PC-3 (cell line): Measurements from ENCODE around the gene DNAH1. TPM values are rescaled to one million over a fixed set of nuclear protein-coding genes. Genes with fewer than 3 reads are reported as not detected.

ENCODE experiments used
- ATAC-seq: fragments of 200-7000 bp; cut with Tn5 transposase; 2 replicates; pipeline ENCODE4 v1.9.1; 2020; ENCODE audit warnings: mild to moderate bottlenecking, moderate library complexity
- BruUV-seq: library from RNA; stranded (reverse); fragments of 400-500 nt; replicated peaks from 2 replicates; lab custom pipeline; 2021; lab: Mats Ljungman, UMichigan
- CTCF ChIA-PET: fragments of 300-600 bp; sonication (Branson Sonifier 250); formaldehyde crosslinking; loops from one replicate; lab custom pipeline; 2022; ENCODE audit warnings: antibody characterized with exemption; lab: Charles Lee
- POLR2A ChIA-PET: fragments of 300-600 bp; sonication (Branson Sonifier 250); formaldehyde crosslinking; loops from one replicate; lab custom pipeline; 2022; ENCODE audit warnings: antibody characterized with exemption; ENCODE audit not compliant: unreplicated experiment; lab: Charles Lee
- DNase-seq: peaks from one replicate; pipeline ENCODE4 v3.0.0-alpha.2; 2015
- H2AFZ ChIP-seq: fragments of 300-600 bp; sonication (generic); 2 replicates; pipeline ENCODE4 v1.6.0; 2016; ENCODE audit warnings: antibody characterized with exemption, low read length
- H3F3A ChIP-seq: fragments of 300-600 bp; sonication (generic); one replicate; pipeline ENCODE4 v1.6.0; 2017; ENCODE audit warnings: antibody characterized with exemption, low read length, control low read depth, mild to moderate bottlenecking; ENCODE audit not compliant: unreplicated experiment
- H3K27ac ChIP-seq: fragments of 300-600 bp; sonication (generic); 2 replicates; pipeline ENCODE4 v1.5.1; 2016; ENCODE audit warnings: mild to moderate bottlenecking, low read length
- H3K27me3 ChIP-seq: fragments of 300-600 bp; sonication (generic); 2 replicates; pipeline ENCODE4 v1.6.1; 2016; ENCODE audit warnings: low read length, mixed read lengths
- H3K36me3 ChIP-seq: fragments of 300-600 bp; sonication (generic); 2 replicates; pipeline ENCODE4 v1.6.1; 2016; ENCODE audit warnings: low read depth, mixed run types, low read length, mixed read lengths
- H3K4me1 ChIP-seq: fragments of 300-600 bp; sonication (generic); 2 replicates; pipeline ENCODE4 v1.5.1; 2016; ENCODE audit warnings: low read length; ENCODE audit not compliant: insufficient read depth
- H3K4me2 ChIP-seq: fragments of 300-600 bp; sonication (generic); 2 replicates; pipeline ENCODE4 v1.6.0; 2016; ENCODE audit warnings: low read length
- H3K4me3 ChIP-seq: fragments of 300-600 bp; sonication (generic); 2 replicates; pipeline ENCODE4 v1.5.1; 2016; ENCODE audit warnings: mild to moderate bottlenecking, low read length, mixed read lengths
- H3K79me2 ChIP-seq: fragments of 300-600 bp; sonication (generic); 2 replicates; pipeline ENCODE4 v1.6.1; 2017; ENCODE audit warnings: low read length, mixed read lengths
- H3K9ac ChIP-seq: fragments of 300-600 bp; sonication (generic); 2 replicates; pipeline ENCODE4 v1.6.0; 2016; ENCODE audit warnings: mild to moderate bottlenecking, low read length
- H3K9me2 ChIP-seq: fragments of 300-600 bp; sonication (generic); replicated peaks from 2 replicates; pipeline ENCODE4 v1.6.1; 2016; ENCODE audit warnings: mixed run types, low read length, mixed read lengths
- H3K9me3 ChIP-seq: fragments of 300-600 bp; sonication (generic); 2 replicates; pipeline ENCODE4 v1.6.1; 2016; ENCODE audit warnings: low read length, mixed read lengths
- H4K20me1 ChIP-seq: fragments of 300-600 bp; sonication (generic); 2 replicates; pipeline ENCODE4 v1.6.1; 2016; ENCODE audit warnings: low read length, mixed read lengths
- EZH2 ChIP-seq: fragments of 300-600 bp; sonication (generic); IDR thresholded peaks from one replicate; pipeline ENCODE4 v1.6.1; 2017; ENCODE audit warnings: antibody characterized with exemption, mild to moderate bottlenecking, low read length; ENCODE audit not compliant: unreplicated experiment
- EZH2phosphoT487 ChIP-seq: fragments of 300-600 bp; sonication (generic); IDR thresholded peaks from 2 replicates; pipeline ENCODE4 v1.6.1; 2018; ENCODE audit warnings: mild to moderate bottlenecking, antibody characterized with exemption, low read length, borderline replicate concordance
- intact Hi-C: fragments of 100-400 bp; cut with micrococcal nuclease; formaldehyde crosslinking; loops from 2 replicates; pipeline ENCODE4 v1.9.0; 2023
- total RNA-seq: library from RNA; depleted of rRNA; stranded (reverse); fragments of >200 nt; gene quantifications from 2 replicates; pipeline ENCODE4 v1.2.3, GENCODE V29; 2014
- TF ChIP-seq, protein P1 (sequence below): fragments of 300-600 bp; sonication (generic); conservative IDR thresholded peaks from 2 replicates; pipeline ENCODE4 v1.5.1; 2017; ENCODE audit warnings: antibody characterized with exemption, low read depth, mild to moderate bottlenecking, low read length

The DNAH1 gene
- total RNA-seq, 1 experiment from 2014 or later, result 2.2 TPM

DNA sequence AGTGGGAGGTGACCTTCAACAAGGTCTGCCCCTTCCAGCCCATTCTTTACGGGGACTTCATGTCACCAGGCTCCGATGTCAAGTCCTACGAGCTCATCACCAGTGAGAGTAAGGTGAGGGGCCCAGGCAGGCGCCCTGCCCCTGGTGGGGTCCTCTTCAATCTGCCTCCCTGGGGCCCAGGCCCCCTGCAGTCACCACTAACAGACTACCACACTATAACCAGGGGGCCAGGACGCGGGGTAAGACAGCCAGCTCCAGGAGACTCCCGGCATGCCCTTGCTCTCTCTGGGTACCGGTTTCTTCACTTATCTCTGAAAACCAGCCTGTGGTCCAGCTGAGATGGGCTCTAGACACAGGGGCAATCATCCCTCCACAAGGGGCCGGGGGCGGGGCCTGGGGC, 63.9 kb downstream of the DNAH1 start:
- Histone ChIP-seq H3K9ac (no peak overlapping the region), H3K9me3 (no peaks in the 10 kb centered on the region), H4K20me1 (no peaks in the 10 kb centered on the region), H3K4me3 (no peak overlapping the region), H3K27me3 (no peaks in the 10 kb centered on the region), H3K36me3 (no peaks in the 10 kb centered on the region), H3K9me2 (no peaks in the 10 kb centered on the region), H3K4me2 (no peak overlapping the region), H3K4me1 (no peaks in the 10 kb centered on the region), H3K27ac (no peak overlapping the region), H2AFZ (no peak overlapping the region), H3F3A (no peaks in the 10 kb centered on the region), H3K79me2 (no peaks in the 10 kb centered on the region)
- ATAC-seq (no peak), DNase-seq (no peak)
- intact Hi-C loops, result no loop called here
- no TSS peak for BruUV-seq
- ChIA-PET CTCF (no interaction called here), POLR2A (no interaction called here)
- TF ChIP-seq EZH2 (no peak), EZH2phosphoT487 (no peak)
- TF ChIP-seq, protein P1, sequence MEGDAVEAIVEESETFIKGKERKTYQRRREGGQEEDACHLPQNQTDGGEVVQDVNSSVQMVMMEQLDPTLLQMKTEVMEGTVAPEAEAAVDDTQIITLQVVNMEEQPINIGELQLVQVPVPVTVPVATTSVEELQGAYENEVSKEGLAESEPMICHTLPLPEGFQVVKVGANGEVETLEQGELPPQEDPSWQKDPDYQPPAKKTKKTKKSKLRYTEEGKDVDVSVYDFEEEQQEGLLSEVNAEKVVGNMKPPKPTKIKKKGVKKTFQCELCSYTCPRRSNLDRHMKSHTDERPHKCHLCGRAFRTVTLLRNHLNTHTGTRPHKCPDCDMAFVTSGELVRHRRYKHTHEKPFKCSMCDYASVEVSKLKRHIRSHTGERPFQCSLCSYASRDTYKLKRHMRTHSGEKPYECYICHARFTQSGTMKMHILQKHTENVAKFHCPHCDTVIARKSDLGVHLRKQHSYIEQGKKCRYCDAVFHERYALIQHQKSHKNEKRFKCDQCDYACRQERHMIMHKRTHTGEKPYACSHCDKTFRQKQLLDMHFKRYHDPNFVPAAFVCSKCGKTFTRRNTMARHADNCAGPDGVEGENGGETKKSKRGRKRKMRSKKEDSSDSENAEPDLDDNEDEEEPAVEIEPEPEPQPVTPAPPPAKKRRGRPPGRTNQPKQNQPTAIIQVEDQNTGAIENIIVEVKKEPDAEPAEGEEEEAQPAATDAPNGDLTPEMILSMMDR, result no peak

DNA sequence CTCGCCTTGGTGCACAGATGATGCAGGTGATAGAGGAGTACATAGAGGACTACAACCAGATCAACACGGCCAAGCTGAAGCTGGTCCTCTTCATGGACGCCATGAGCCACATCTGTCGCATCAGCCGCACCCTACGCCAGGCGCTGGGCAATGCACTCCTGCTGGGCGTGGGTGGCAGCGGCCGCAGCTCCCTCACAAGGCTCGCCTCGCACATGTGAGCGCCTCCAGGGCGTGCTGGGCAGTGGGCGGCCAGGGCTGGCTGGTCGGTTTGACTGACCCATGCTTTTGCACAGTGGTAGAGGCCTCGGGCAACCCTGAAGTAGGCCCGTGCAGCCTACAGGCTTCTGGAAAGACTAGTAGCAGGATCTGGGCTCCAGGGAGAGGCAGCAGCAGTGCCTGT, 65.5 kb downstream of the DNAH1 start:
- POLR2A ChIA-PET, result no interaction called here
- H3K36me3 ChIP-seq, result no peaks in the 10 kb centered on the region
- CTCF ChIA-PET, result no interaction called here
- no peaks in the 10 kb centered on the region for H3K4me1 ChIP-seq
- ATAC-seq (no peak), DNase-seq (no peak)
- H3K9me3 ChIP-seq, result no peaks in the 10 kb centered on the region
- H3K79me2 ChIP-seq, result no peaks in the 10 kb centered on the region
- intact Hi-C loops, result no loop called here
- TF ChIP-seq, protein P1, result no peak
- no peak for TF ChIP-seq EZH2phosphoT487
- TF ChIP-seq EZH2, result no peak
- H3F3A ChIP-seq, result no peaks in the 10 kb centered on the region
- H3K9ac ChIP-seq, result no peak overlapping the region
- no peak overlapping the region for H3K4me2 ChIP-seq
- BruUV-seq, result no TSS peak
- no peak overlapping the region for H2AFZ ChIP-seq
- H3K9me2 ChIP-seq, result no peaks in the 10 kb centered on the region
- H3K27me3 ChIP-seq, result no peaks in the 10 kb centered on the region
- no peak overlapping the region for H3K27ac ChIP-seq
- H4K20me1 ChIP-seq, result no peaks in the 10 kb centered on the region
- no peak overlapping the region for H3K4me3 ChIP-seq

DNA sequence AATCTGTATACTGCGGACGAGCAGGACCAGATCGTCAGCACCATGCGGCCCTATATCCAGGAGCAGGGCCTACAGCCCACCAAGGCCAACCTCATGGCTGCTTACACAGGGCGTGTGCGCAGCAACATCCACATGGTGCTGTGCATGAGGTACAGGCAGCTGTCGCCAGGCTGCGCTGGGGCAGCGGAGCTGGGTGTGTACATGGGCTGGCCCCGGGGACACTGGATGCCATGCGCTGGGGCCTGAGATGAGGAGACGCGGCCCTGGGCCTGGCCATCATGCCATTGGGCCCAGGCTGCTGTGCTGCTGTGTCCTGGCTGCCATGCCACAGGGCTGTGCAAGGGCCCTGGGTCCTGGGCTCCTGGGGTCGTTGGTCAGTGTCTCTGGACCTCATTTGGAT, 67.3 kb downstream of the DNAH1 start:
- DNase-seq (no peak), ATAC-seq (no peak)
- Histone ChIP-seq H3F3A (no peaks in the 10 kb centered on the region), H3K4me1 (no peaks in the 10 kb centered on the region), H2AFZ (no peak overlapping the region), H3K27ac (no peak overlapping the region), H3K9me3 (no peaks in the 10 kb centered on the region), H3K4me3 (no peak overlapping the region), H3K36me3 (no peaks in the 10 kb centered on the region), H3K4me2 (no peak overlapping the region), H3K9me2 (no peaks in the 10 kb centered on the region), H4K20me1 (no peaks in the 10 kb centered on the region), H3K9ac (no peak overlapping the region), H3K79me2 (no peaks in the 10 kb centered on the region), H3K27me3 (no peaks in the 10 kb centered on the region)
- TF ChIP-seq, protein P1, result no peak
- TF ChIP-seq EZH2phosphoT487 (no peak), EZH2 (no peak)
- ChIA-PET POLR2A (no interaction called here), CTCF (no interaction called here)
- intact Hi-C loops, result no loop called here
- BruUV-seq, result no TSS peak
